GM12878 (cell line): ENCODE results near the gene NCAPD2. TPM values are rescaled to one million over a fixed set of nuclear protein-coding genes. Genes with fewer than 3 reads are reported as not detected.

Experiments used
- ATAC-seq: fragments of 200-7000 bp; cut with Tn5 transposase; 3 replicates; pipeline ENCODE4 v1.9.1; 2020; ENCODE audit warnings: mild to moderate bottlenecking, moderate library complexity
- BruUV-seq: library from RNA; stranded (reverse); fragments of 400-500 nt; replicated peaks from 2 replicates; lab custom pipeline; 2021; lab: Mats Ljungman, UMichigan
- CTCF ChIA-PET: fragments of 300-600 bp; sonication (Branson Sonifier 250); formaldehyde crosslinking; extraction: SDS; loops from one replicate; lab custom pipeline; 2021; ENCODE audit warnings: inconsistent platforms; lab: Yijun Ruan, JAX
- POLR2A ChIA-PET: fragments of 350-600 bp; formaldehyde crosslinking; extraction: SDS; loops from one replicate; lab custom pipeline; 2021; ENCODE audit warnings: inconsistent platforms; lab: Charles Lee
- RAD21 ChIA-PET: fragments of 300-600 bp; sonication (Branson Sonifier 250); formaldehyde crosslinking; loops from one replicate; lab custom pipeline; 2023; ENCODE audit warnings: antibody characterized with exemption; ENCODE audit not compliant: unreplicated experiment; lab: Charles Lee
- SMC1A ChIA-PET: fragments of 300-600 bp; sonication (Branson Sonifier 250); formaldehyde crosslinking; loops from one replicate; lab custom pipeline; 2023; ENCODE audit not compliant: unreplicated experiment, uncharacterized antibody; lab: Charles Lee
- DNase-seq: peaks from one replicate; pipeline ENCODE4 v3.0.0-alpha.2; 2011; ENCODE audit warnings: low read depth, low spot score
- FAIRE-seq: peaks from 3 replicates; lab custom pipeline; 2011; peaks lifted over from hg19 to GRCh38; lab: Jason Lieb, UNC
- H2AFZ ChIP-seq: 2 replicates; pipeline ENCODE4 v1.6.0; 2011; ENCODE audit warnings: low read depth, low read length, control low read depth; ENCODE audit not compliant: control insufficient read depth
- H3K27ac ChIP-seq: 2 replicates; pipeline ENCODE4 v1.5.1; 2011; ENCODE audit warnings: control low read depth; ENCODE audit not compliant: control insufficient read depth, insufficient read depth
- H3K27me3 ChIP-seq, 2 experiments: replicated peaks in 1 of 2; 2 replicates each; pipeline versions ENCODE4 v1.6.0 to v1.6.1; 2011; ENCODE audit warnings: low read length in 1 of 2; ENCODE audit not compliant: control insufficient read depth in 2 of 2, insufficient read depth in 2 of 2
- H3K36me3 ChIP-seq, 2 experiments: 2 replicates each; pipeline ENCODE4 v1.5.1; 2011; ENCODE audit warnings: low read length in 1 of 2; ENCODE audit not compliant: control insufficient read depth in 2 of 2, insufficient read depth in 2 of 2
- H3K4me1 ChIP-seq: 2 replicates; pipeline ENCODE4 v1.6.1; 2011; ENCODE audit warnings: mild to moderate bottlenecking, low read length, moderate library complexity, mixed read lengths; ENCODE audit not compliant: control insufficient read depth, insufficient read depth
- H3K4me2 ChIP-seq: 2 replicates; pipeline ENCODE4 v1.6.0; 2011; ENCODE audit warnings: control low read depth; ENCODE audit not compliant: control insufficient read depth, insufficient read depth
- H3K4me3 ChIP-seq: fragments of 200-600 bp; sonication (generic); 2 replicates; pipeline ENCODE4 v1.5.1; 2016
- H3K79me2 ChIP-seq: 2 replicates; pipeline ENCODE4 v1.6.0; 2011; ENCODE audit warnings: low read length; ENCODE audit not compliant: control insufficient read depth, insufficient read depth
- H3K9ac ChIP-seq: 2 replicates; pipeline ENCODE4 v1.8.0; 2011; ENCODE audit warnings: low read length, control low read depth, mixed read lengths; ENCODE audit not compliant: control insufficient read depth, insufficient read depth
- H3K9me3 ChIP-seq: replicated peaks from 3 replicates; pipeline ENCODE4 v1.5.1; 2011; ENCODE audit warnings: mild to moderate bottlenecking, low read length; ENCODE audit not compliant: control insufficient read depth, insufficient read depth
- H4K20me1 ChIP-seq: 2 replicates; pipeline ENCODE4 v1.6.0; 2011; ENCODE audit not compliant: control insufficient read depth, insufficient read depth
- CBX3 ChIP-seq: fragments of 200-600 bp; sonication (generic); IDR thresholded peaks from 2 replicates; pipeline ENCODE4 v1.6.1; 2016; ENCODE audit warnings: low read depth, borderline replicate concordance
- CTCF ChIP-seq, 3 experiments: IDR thresholded peaks in 2 of 3; conservative IDR thresholded peaks in 1 of 3; 2 replicates each; pipeline ENCODE4 v1.5.1; 2011; ENCODE audit warnings: low read depth in 3 of 3, low read length in 3 of 3, mild to moderate bottlenecking in 3 of 3, control low read depth in 2 of 3, moderate library complexity in 2 of 3, inconsistent platforms in 1 of 3, mixed read lengths in 1 of 3; ENCODE audit not compliant: control insufficient read depth in 2 of 3, insufficient read depth in 1 of 3; ENCODE audit errors: extremely low read depth in 1 of 3
- E4F1 ChIP-seq: fragments of 450-650 bp; IDR thresholded peaks from 2 replicates; pipeline ENCODE4 v1.6.1; 2018; ENCODE audit warnings: borderline replicate concordance, mild to moderate bottlenecking; ENCODE audit not compliant: partially characterized antibody
- EGR1 ChIP-seq, 2 experiments: IDR thresholded peaks; 1 replicate in 1 of 2; 2 replicates in 1 of 2; pipeline ENCODE4 v1.6.1; 2011 to 2012; ENCODE audit warnings: low read depth in 2 of 2, low read length in 2 of 2, borderline replicate concordance in 1 of 2, mild to moderate bottlenecking in 1 of 2, moderate library complexity in 1 of 2
- ETV6 ChIP-seq, 2 experiments: fragments of 450-650 bp in 1 of 2; IDR thresholded peaks in 1 of 2; conservative IDR thresholded peaks in 1 of 2; 2 replicates each; pipeline ENCODE4 v1.6.1; 2014; ENCODE audit warnings: antibody characterized with exemption in 1 of 2, borderline replicate concordance in 1 of 2, low read depth in 1 of 2, mild to moderate bottlenecking in 1 of 2, moderate library complexity in 1 of 2
- IKZF1 ChIP-seq: fragments of 450-650 bp; conservative IDR thresholded peaks from 2 replicates; pipeline ENCODE4 v1.6.1; 2017; ENCODE audit warnings: antibody characterized with exemption, mild to moderate bottlenecking
- IKZF2 ChIP-seq, 2 experiments: fragments of 450-650 bp; IDR thresholded peaks; 2 replicates each; pipeline ENCODE4 v1.6.1; 2017; ENCODE audit warnings: mild to moderate bottlenecking in 2 of 2, moderate library complexity in 2 of 2
- IRF4 ChIP-seq: IDR thresholded peaks from 2 replicates; pipeline ENCODE4 v1.6.1; 2011; ENCODE audit warnings: low read depth, low read length
- JUNB ChIP-seq: IDR thresholded peaks from 2 replicates; pipeline ENCODE4 v1.6.1; 2016; ENCODE audit warnings: antibody characterized with exemption, mild to moderate bottlenecking
- NFXL1 ChIP-seq: fragments of 450-650 bp; IDR thresholded peaks from 2 replicates; pipeline ENCODE4 v1.6.1; 2017; ENCODE audit warnings: antibody characterized with exemption, mild to moderate bottlenecking, borderline replicate concordance
- SREBF2 ChIP-seq: IDR thresholded peaks from 2 replicates; pipeline ENCODE4 v1.6.1; 2012; ENCODE audit warnings: mild to moderate bottlenecking, low read length
- TAF1 ChIP-seq: IDR thresholded peaks from 2 replicates; pipeline ENCODE4 v1.6.1; 2011; ENCODE audit warnings: mild to moderate bottlenecking, low read depth, low read length, borderline replicate concordance
- TCF3 ChIP-seq: IDR thresholded peaks from 2 replicates; pipeline ENCODE4 v1.6.1; 2012; ENCODE audit warnings: low read depth, mild to moderate bottlenecking, low read length, borderline replicate concordance; ENCODE audit not compliant: insufficient read depth
- ZNF24 ChIP-seq: fragments of 450-650 bp; IDR thresholded peaks from 2 replicates; pipeline ENCODE4 v1.6.1; 2017; ENCODE audit warnings: antibody characterized with exemption, mild to moderate bottlenecking
- ZNF274 ChIP-seq: IDR thresholded peaks from one replicate; pipeline ENCODE4 v1.8.0; 2011; ENCODE audit not compliant: insufficient read length, insufficient read depth
- ZNF384 ChIP-seq: IDR thresholded peaks from 2 replicates; pipeline ENCODE4 v1.6.1; 2012; ENCODE audit warnings: low read depth, mild to moderate bottlenecking, low read length, improper control_type of control experiment, borderline replicate concordance
- WGBS: methylation state at CpG from one replicate; pipeline ENCODE4 v1.1.6; 2016; ENCODE audit warnings: low lambda C conversion rate; ENCODE audit not compliant: insufficient replicate concordance, insufficient coverage; ENCODE audit errors: missing lambda C conversion rate; 5-methylcytosine and 5-hydroxymethylcytosine counted together
- in situ Hi-C: fragments of 300-500 bp; cut with MboI; formaldehyde crosslinking; loops from 9 replicates; pipeline ENCODE4 v1.14.3; 2018; ENCODE audit warnings: mixed read lengths
- intact Hi-C: fragments of 100-400 bp; cut with micrococcal nuclease; formaldehyde crosslinking; loops from one replicate; pipeline ENCODE4 v1.14.2; 2022; ENCODE audit not compliant: unreplicated experiment
- polyA plus RNA-seq, 11 experiments: library from polyadenylated mRNA; depleted of rRNA in 4 of 11; unstranded in 6 of 11; stranded (reverse) in 5 of 11; fragments of >200 nt; fragmentation: Nextera tagmentation in 4 of 11; fragmentation: Illumina TruSeq in 1 of 11; extraction: Ambion mirVana in 4 of 11; extraction: Trizol in 1 of 11; gene quantifications; 1 replicate in 1 of 11; 2 replicates in 10 of 11; pipeline versions ENCODE4 v1.2.1 to v1.2.3, GENCODE V29; 2011 to 2016; ENCODE audit warnings: inconsistent platforms in 2 of 11, missing spikeins in 2 of 11, low read depth in 1 of 11
- total RNA-seq, 4 experiments: library from RNA; depleted of rRNA in 3 of 4; stranded (reverse); fragments of >200 nt in 3 of 4; fragmentation: Illumina TruSeq in 1 of 4; extraction: Trizol in 1 of 4; gene quantifications; 2 replicates each; pipeline versions ENCODE4 v1.2.1 to v1.2.3, GENCODE V29; 2013 to 2021
- TF ChIP-seq, protein P1 (sequence below): fragments of 450-650 bp; IDR thresholded peaks from 2 replicates; pipeline ENCODE4 v1.6.1; 2017; ENCODE audit warnings: mild to moderate bottlenecking, low read depth, inconsistent platforms; ENCODE audit not compliant: poor library complexity, severe bottlenecking

Gene NCAPD2
- total and polyA plus RNA-seq, 10 of the 15 experiments (the other 5 are each of a cell fraction or from before 2014, with no cell fraction given), result 24.2 to 160 (median 110) TPM

- WGBS, result 83% methylated on average over 4 of the region's 4 CpGs
- CTCF ChIA-PET, result interaction anchor here (1.3 to 1.4 kb wide), 2 partner anchors 10 to 226 kb away, joined by 3 read pairs; partner anchors contain the start of gene MLF2
- no peaks in the 10 kb centered on the region for H3K9me3 ChIP-seq
- no peak overlapping the region for H3K4me2 ChIP-seq
- H3K27ac ChIP-seq, result no peak overlapping the region
- no peaks in the 10 kb centered on the region for H4K20me1 ChIP-seq
- BruUV-seq, result no TSS peak
- no peak for DNase-seq
- POLR2A ChIA-PET, result no interaction called here
- in situ Hi-C loops (no loop called here), intact Hi-C loops (no loop called here)
- peaks cover 6% of the 10 kb centered on the region; the same call in 1 of the 2 replicates for H3K4me1 ChIP-seq
- FAIRE-seq, result no peak
- H3K4me3 ChIP-seq, result no peak overlapping the region
- H3K36me3 ChIP-seq, result peaks cover 67 to 73% of the 10 kb centered on the region in 2 experiments
- SMC1A ChIA-PET, result interaction anchor here (1.1 to 1.2 kb wide), 2 partner anchors 10 to 43 kb away, joined by 3 to 6 read pairs; no protein-coding TSS in a partner anchor
- no peaks in the 10 kb centered on the region for H3K27me3 ChIP-seq
- ATAC-seq, result no peak
- no peak for TF ChIP-seq E4F1
- no peak for TF ChIP-seq NFXL1
- TF ChIP-seq ZNF384, result no peak
- TF ChIP-seq CTCF (IDR thresholded peaks at IDR 0.05 in 2 of 3, conservative IDR thresholded peaks at IDR 0.05 in 1 of 3; ENCODE audit: control insufficient read depth in 2 of 3, extremely low read depth in 1 of 3, insufficient read depth in 1 of 3, low read depth in 3 of 3, low read length in 3 of 3), result no peak
- no peak for TF ChIP-seq IKZF2 (IDR thresholded peaks at IDR 0.05)
- TF ChIP-seq IKZF1, result no peak
- TF ChIP-seq ZNF24, result no peak
- TF ChIP-seq SREBF2, result no peak
- no peak for TF ChIP-seq ZNF274
- no peak for TF ChIP-seq EGR1 (IDR thresholded peaks at IDR 0.05; ENCODE audit: borderline replicate concordance in 1 of 2, low read depth in 2 of 2, low read length in 2 of 2)
- TF ChIP-seq, protein P1, sequence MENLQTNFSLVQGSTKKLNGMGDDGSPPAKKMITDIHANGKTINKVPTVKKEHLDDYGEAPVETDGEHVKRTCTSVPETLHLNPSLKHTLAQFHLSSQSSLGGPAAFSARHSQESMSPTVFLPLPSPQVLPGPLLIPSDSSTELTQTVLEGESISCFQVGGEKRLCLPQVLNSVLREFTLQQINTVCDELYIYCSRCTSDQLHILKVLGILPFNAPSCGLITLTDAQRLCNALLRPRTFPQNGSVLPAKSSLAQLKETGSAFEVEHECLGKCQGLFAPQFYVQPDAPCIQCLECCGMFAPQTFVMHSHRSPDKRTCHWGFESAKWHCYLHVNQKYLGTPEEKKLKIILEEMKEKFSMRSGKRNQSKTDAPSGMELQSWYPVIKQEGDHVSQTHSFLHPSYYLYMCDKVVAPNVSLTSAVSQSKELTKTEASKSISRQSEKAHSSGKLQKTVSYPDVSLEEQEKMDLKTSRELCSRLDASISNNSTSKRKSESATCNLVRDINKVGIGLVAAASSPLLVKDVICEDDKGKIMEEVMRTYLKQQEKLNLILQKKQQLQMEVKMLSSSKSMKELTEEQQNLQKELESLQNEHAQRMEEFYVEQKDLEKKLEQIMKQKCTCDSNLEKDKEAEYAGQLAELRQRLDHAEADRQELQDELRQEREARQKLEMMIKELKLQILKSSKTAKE, result no peak
- no peak for TF ChIP-seq TCF3
- TF ChIP-seq TAF1, result no peak
- TF ChIP-seq ETV6 (conservative IDR thresholded peaks at IDR 0.05 in 1 of 2, IDR thresholded peaks at IDR 0.05 in 1 of 2; ENCODE audit: borderline replicate concordance in 1 of 2, low read depth in 1 of 2), result no peak
- TF ChIP-seq IRF4, result no peak
- TF ChIP-seq CBX3, result no peak
- TF ChIP-seq JUNB, result no peak
- H2AFZ ChIP-seq, result no peak overlapping the region
- H3K9ac ChIP-seq, result no peak overlapping the region
- peaks cover 15% of the 10 kb centered on the region for H3K79me2 ChIP-seq
- RAD21 ChIA-PET, result interaction anchor here (0.6 kb wide), 1 partner anchor 113 kb away, joined by 3 read pairs; no protein-coding TSS in a partner anchor
Measured at GRCh38 chr12:6527711-6528110, 33.8 kb downstream of the NCAPD2 start.
